Fibroblast of peridontal ligament (primary cell): ENCODE data around the gene NFIX.

ENCODE experiments used
- DNase-seq: peaks from one replicate; pipeline ENCODE4 v3.0.0-alpha.2; 2010; ENCODE audit errors: extremely low read depth

NFIX gene

DNA sequence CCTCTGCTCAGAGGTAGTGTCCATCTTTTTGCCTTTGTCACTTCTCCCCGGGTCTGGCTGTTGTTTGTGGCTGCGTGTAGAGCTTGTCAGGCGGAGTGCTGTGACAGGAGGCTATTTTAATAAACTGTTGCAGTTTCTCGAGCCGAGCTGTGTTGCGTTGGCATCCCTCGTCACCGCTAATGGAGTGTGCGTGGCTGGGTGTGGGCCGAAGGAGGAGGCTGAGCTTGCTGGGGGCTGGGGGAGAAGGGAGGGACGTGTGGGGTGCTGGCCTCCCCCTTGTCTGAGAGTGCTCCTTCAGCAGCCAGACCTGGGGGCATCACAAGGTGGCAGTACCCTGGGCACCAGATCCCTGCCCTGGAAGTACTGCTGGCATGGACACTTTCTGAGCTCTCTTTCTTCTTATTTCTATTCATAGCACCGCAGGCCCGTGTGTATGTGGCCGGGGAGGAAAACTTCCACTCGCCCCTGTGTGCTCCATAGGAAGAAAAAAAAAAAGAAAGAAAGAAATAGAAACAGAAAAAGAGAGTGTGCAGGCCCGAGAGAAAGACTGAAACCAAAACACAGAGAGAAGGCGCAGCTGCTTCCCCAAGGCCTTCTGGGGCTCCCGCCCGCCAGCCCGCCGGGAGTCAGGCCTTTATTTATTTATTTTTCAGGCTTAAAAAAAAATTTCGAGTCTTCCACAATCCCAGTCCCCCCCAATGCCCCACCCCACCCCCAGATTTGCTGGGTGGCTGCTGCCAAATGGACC lies 27.0 kb downstream of the NFIX start:
- peak; percentile 69 for DNase-seq

GRCh38 chr19:13022859-13023636 lies 27.8 kb downstream of the NFIX start:
- peak; percentile 95 for DNase-seq

DNA sequence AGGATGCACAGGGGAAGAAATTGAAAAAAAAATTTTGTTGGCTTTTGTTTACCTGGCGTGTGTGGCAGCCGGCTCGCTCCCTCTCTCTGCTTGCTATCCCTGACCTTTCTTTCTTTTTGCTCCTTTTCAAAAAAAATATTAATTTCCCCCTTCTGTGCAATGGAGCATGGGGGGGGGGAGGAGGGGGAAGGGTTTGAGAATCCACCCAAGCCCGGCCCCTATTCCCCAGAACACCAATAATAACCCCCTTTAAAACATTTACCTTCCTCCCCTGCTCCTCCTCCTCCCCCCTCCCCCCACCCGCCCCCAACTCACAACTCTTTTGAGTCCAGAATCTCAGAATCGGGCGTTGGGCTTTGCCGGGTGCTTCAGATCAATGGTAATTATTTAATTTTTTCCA lies 28.4 kb downstream of the NFIX start:
- no peak for DNase-seq

GRCh38 chr19:13024126-13024950 lies 29.1 kb downstream of the NFIX start:
- no peak for DNase-seq

DNA sequence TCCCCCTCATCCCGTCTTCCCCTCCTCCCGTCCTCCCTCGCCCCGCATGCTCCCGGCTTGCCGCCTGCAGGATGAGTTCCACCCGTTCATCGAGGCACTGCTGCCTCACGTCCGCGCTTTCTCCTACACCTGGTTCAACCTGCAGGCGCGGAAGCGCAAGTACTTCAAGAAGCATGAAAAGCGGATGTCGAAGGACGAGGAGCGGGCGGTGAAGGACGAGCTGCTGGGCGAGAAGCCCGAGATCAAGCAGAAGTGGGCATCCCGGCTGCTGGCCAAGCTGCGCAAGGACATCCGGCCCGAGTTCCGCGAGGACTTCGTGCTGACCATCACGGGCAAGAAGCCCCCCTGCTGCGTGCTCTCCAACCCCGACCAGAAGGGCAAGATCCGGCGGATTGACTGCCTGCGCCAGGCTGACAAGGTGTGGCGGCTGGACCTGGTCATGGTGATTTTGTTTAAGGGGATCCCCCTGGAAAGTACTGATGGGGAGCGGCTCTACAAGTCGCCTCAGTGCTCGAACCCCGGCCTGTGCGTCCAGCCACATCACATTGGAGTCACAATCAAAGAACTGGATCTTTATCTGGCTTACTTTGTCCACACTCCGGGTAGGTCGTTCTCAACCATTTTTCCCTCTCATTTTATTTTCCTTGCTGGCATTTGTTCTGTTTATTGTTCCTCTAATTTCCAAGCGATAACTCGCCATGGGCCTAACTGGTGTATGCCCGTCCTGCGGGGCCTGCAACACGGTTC lies 29.8 kb downstream of the NFIX start:
- no peak for DNase-seq

GRCh38 chr19:13025819-13026456 lies 30.7 kb downstream of the NFIX start:
- DNase-seq = peak; percentile 31

DNA sequence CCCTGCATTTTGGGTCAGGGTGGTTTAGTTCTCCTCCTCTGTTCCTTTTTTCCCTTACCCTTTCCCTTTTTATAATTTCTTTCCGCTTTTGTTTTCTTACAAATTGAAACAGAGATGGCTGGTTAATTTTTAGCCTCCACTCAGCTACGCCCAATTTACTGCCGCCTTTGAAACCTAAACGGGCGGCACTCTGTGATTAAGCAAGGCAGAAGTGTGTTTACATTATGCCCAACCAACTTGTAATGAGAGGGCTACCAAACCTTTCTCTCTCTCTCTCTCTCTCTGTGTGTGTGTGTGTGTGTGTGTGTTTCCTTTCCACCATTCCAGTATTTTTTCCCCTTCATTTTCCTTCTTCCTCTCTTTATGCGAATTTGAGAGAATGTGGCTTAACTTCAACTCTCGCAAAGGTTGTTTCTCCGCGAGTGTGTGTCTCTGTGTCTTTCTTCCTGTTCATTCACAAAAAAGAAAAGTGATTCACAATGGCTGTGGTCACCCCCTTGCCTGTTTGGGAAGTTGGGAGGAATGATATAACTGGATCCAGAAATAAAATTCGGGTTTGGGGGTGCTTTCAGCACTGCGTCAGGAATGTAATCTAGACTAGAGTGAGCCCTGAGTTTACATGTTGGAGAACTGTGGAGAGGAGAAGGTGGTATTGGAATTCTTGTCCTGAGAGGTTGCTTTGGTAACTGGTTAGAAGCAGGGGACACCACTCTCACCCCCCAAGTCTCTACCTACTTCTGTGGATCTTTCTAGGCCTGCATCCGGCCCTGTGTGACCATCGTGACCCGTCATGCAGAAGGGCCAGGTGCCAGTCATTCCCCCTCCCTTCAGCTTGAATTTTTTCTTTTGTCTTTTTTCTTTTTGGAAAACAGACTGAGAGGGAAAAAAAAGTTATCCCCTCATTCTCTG lies 31.4 kb downstream of the NFIX start:
- DNase-seq = peak; percentile 77

DNA sequence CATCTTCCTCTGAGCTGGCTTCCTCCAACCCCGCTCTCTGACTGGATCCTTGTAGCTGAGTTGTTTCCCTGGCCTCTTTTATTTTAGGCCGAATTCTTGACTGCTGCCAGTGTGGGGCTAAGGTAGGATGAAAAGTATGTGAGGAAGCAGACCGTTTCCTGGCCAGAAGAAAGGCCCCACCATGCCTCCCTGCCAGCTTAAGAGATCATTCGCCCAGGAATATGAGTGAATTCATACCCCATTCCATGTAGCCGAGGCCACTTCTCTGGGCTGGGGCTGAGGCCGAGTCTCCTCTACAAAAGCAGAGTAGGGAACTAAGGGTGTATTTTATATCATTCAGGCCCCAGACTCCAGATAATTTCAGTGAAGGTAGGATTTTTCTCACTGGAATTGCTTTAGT lies 32.3 kb downstream of the NFIX start:
- no peak for DNase-seq

GRCh38 chr19:13028027-13028426 lies 32.8 kb downstream of the NFIX start:
- DNase-seq = no peak

DNA sequence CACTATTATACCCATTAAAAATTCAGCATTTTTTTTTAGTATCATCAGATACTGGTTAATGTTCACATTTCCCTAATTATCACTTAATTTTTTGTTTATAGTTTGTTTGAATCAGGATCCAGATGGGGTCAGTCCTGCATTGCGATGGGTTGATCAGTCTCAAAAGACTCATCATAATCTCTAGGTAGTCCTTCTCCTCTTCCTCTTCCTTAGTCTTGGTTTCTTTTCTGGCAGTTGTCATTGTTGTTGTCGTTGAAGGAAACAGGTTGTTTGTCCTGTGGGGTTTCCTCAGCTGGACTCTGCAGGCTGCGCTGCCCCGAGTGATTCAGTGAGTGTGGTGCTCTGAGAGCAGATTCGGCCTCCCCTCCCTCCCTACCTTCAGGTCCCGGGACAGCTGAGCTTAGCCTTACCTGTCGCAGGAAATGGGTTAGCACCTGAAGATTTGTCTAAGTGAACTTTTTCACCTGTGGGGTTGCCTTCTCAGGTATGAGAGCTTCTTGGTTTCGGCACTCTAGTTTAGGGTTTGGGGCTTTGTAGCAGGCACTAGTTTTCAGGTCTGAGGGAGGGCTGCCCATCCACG lies 34.1 kb downstream of the NFIX start:
- no peak for DNase-seq

- DNase-seq = no peak
Measured at GRCh38 chr19:13029893-13030292, 34.6 kb downstream of the NFIX start.

GRCh38 chr19:13031917-13032623 lies 36.8 kb downstream of the NFIX start:
- DNase-seq = peak; percentile 39

DNA sequence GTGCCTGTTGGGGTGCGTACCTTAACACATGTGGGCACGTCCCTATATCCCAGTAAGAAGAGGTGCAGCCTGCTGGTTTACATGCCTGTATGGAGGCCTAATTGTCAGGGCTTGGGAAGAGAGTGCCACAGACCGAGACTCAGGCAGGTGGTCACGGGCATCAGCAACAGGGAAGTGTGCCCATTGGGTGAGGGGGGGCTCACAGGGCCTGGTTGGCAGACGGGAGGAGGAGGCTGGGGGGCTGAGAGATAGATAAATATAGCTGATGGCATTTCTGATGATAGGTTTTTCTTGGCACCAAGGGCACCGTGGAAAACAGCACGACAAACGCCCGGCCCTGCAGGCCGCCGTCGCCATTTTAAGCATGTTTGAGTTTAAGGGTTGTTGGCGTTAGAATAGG lies 37.6 kb downstream of the NFIX start:
- DNase-seq = no peak

DNA sequence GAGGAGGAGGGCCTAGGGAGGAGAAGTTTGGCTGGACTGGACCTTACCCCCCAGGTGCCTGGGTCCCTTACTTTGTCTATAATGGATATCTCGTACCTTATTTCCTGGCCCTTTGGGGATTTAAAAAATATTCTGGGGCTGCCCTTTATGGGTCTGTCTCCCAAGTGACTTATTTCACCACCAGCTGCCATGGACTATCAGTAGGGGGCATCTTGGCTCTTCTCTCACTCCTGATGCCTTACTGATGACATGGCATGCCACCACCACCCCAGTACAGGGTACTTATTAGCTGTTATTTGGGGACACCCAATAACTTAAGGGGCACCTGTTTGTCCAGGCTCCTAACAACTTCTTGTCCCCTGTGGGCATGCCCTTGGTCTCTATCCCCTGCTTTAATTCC lies 38.0 kb downstream of the NFIX start:
- DNase-seq = no peak

DNA sequence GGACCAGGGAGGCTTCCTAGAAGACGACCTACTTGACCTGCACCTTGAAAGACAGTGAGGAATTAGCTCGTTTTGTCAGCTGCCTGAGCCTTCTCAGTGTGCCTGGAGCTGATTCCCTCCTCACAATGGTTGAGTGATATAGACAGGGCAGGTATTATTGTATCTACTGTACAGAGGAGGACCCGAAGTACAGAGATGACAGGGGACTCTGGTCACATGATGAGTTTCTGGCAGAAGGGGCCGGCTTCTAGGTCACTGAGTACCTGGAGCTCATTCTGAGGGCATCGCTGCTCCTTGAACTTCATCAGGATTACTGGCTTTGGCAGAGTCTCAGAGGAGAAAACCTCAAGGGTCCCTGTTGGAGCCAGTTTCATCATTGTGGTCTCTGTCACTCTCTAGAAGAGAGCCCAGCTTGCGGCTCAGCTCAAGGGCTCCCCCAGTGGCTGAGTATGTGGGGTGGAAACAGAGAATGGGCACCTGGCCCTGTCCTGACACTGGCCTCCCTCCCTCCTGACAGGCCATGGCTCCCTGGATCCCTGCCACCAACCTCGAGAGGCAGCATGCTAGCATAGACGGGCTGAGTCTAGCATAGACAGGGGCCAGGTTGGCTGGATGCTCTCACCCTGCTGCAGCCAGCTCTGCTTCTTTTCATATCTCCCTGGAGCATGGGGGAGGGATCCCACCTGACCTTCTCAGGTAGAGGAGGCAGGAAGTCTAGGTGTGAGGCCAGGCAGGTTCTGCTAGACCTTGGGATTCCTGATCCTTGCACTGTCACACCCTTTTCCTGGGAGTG lies 38.7 kb downstream of the NFIX start:
- peak; percentile 50 for DNase-seq

DNA sequence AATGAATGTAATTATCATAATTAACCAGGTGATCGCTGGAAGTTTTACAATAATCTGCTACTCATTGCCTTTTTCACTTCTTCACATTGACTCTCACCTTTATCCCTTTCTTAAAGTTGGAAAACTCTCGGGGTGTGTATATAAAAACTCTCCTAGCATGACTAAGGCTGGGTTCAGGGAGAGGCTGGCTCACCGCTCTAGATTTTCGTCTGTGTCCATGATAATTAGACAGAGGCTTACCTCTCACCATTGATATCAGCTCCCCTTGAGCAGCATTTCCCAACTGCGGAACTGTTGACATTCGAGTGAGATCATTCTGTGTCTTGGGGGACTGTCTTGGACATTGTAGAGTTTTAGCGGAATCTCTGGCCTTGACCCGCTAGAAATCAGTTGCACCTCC lies 39.4 kb downstream of the NFIX start:
- DNase-seq = no peak

DNA sequence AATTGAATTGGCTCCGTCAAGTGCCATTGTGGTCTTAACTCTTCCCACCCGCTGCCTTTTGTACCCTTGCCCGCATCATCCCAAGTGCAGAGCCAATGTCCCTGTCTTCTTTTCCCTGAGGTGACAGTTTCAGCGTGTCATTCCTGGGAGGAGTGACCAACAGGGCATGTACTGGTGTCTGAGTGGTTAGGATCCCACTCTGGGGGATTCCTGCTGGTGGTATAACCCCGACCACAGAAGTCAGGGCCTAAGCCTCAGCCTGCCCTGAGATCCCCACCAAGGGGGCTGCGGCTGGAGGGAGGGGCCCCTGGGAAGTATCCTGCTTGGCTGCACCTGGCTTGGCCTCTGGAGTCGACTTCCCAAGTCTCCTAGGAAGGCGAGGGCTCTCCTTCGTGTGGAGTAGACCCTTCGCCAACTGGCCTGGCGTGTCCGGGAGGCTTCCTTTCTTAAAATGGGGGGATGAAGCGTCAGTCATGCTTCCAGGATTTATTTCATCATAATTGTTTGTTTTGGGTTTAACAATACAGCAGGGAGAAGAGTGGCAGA lies 40.6 kb downstream of the NFIX start:
- no peak for DNase-seq

GRCh38 chr19:13036366-13036976 lies 41.2 kb downstream of the NFIX start:
- DNase-seq = no peak
